SK-N-SH (cell line): ENCODE results near the gene MAGI2. TPM values are rescaled to one million over a fixed set of nuclear protein-coding genes. Genes with fewer than 3 reads are reported as not detected.

ENCODE experiments used
- CTCF ChIA-PET: fragments of 300-600, 350-600 bp; formaldehyde crosslinking; extraction: SDS; loops from one replicate; lab custom pipeline; 2021; lab: Yijun Ruan, JAX
- POLR2A ChIA-PET: fragments of 350-600 bp; sonication (Branson Sonifier 250); formaldehyde crosslinking; extraction: SDS; loops from one replicate; lab custom pipeline; 2020; ENCODE audit warnings: antibody characterized with exemption, inconsistent platforms; lab: Yijun Ruan, JAX
- DNase-seq: peaks from one replicate; pipeline ENCODE4 v3.0.0; 2012
- H2AFZ ChIP-seq: fragments of 200-600 bp; sonication (generic); 2 replicates; pipeline ENCODE4 v1.8.1; 2016; ENCODE audit warnings: antibody characterized with exemption, mild to moderate bottlenecking, low read depth
- H3F3A ChIP-seq: fragments of 200-600 bp; sonication (generic); replicated peaks from 2 replicates; pipeline ENCODE3; 2016; ENCODE audit warnings: antibody characterized with exemption, mild to moderate bottlenecking; ENCODE audit not compliant: insufficient read depth
- H3K27ac ChIP-seq, 2 experiments: fragments of 200-500 bp in 1 of 2; fragments of 200-600 bp in 1 of 2; sonication (Bioruptor generic) in 1 of 2; sonication (generic), shearing (Covaris generic) in 1 of 2; 2 replicates each; pipeline versions ENCODE4 v1.5.1 to v1.6.1; 2014 to 2016; ENCODE audit warnings: low read depth in 2 of 2, inconsistent platforms in 1 of 2, low read length in 1 of 2, mild to moderate bottlenecking in 1 of 2, mixed read lengths in 1 of 2
- H3K27me3 ChIP-seq: fragments of 200-600 bp; sonication (generic), shearing (Covaris generic); 2 replicates; pipeline ENCODE4 v1.6.1; 2016; ENCODE audit warnings: mixed run types; ENCODE audit not compliant: insufficient read depth
- H3K36me3 ChIP-seq, 2 experiments: fragments of 200-500 bp in 1 of 2; fragments of 200-600 bp in 1 of 2; sonication (Bioruptor generic) in 1 of 2; sonication (generic) in 1 of 2; replicated peaks in 1 of 2; 2 replicates each; pipeline versions ENCODE3 to v1.5.1; 2014 to 2016; ENCODE audit warnings: low read length in 1 of 2, mild to moderate bottlenecking in 1 of 2; ENCODE audit not compliant: insufficient read depth in 2 of 2, control insufficient read depth in 1 of 2
- H3K4me1 ChIP-seq, 2 experiments: fragments of 200-500 bp in 1 of 2; fragments of 200-600 bp in 1 of 2; sonication (Bioruptor generic) in 1 of 2; sonication (generic), shearing (Covaris generic) in 1 of 2; 2 replicates each; pipeline versions ENCODE4 v1.5.1 to v1.6.1; 2014 to 2016; ENCODE audit warnings: low read depth in 1 of 2, low read length in 1 of 2, mixed run types in 1 of 2; ENCODE audit not compliant: insufficient read depth in 2 of 2, control insufficient read depth in 1 of 2
- H3K4me2 ChIP-seq: fragments of 200-600 bp; sonication (generic), shearing (Covaris generic); 2 replicates; pipeline ENCODE4 v1.6.1; 2017; ENCODE audit warnings: mixed run types
- H3K4me3 ChIP-seq, 2 experiments: fragments of 200-500 bp in 1 of 2; fragments of 200-600 bp in 1 of 2; sonication (Bioruptor generic) in 1 of 2; sonication (generic), shearing (Covaris generic) in 1 of 2; 2 replicates each; pipeline versions ENCODE4 v1.5.1 to v1.8.1; 2014 to 2016; ENCODE audit warnings: low read depth in 2 of 2, inconsistent platforms in 1 of 2, low read length in 1 of 2, mild to moderate bottlenecking in 1 of 2, mixed read lengths in 1 of 2, moderate library complexity in 1 of 2
- H3K79me2 ChIP-seq: fragments of 200-600 bp; sonication (generic); 2 replicates; pipeline ENCODE4 v1.8.1; 2017; ENCODE audit warnings: mild to moderate bottlenecking; ENCODE audit not compliant: insufficient read depth
- H3K9ac ChIP-seq: fragments of 200-600 bp; sonication (generic); 2 replicates; pipeline ENCODE4 v1.6.1; 2017; ENCODE audit warnings: mixed run types
- H3K9me2 ChIP-seq: fragments of 200-600 bp; sonication (generic); 2 replicates; pipeline ENCODE4 v1.6.1; 2017; ENCODE audit warnings: mixed run types
- H3K9me3 ChIP-seq: fragments of 200-600 bp; sonication (generic); 2 replicates; pipeline ENCODE4 v1.6.1; 2017; ENCODE audit warnings: mixed run types, mild to moderate bottlenecking, moderate library complexity
- H4K20me1 ChIP-seq: fragments of 200-600 bp; sonication (generic); 2 replicates; pipeline ENCODE4 v1.6.1; 2017; ENCODE audit warnings: mild to moderate bottlenecking, mixed run types; ENCODE audit not compliant: insufficient read depth
- CHD2 ChIP-seq: fragments of 150-350 bp; IDR thresholded peaks from 2 replicates; pipeline ENCODE4 v1.6.1; 2018; ENCODE audit warnings: low read length; ENCODE audit not compliant: partially characterized antibody
- EP300 ChIP-seq, 2 experiments: IDR thresholded peaks; 2 replicates each; pipeline versions ENCODE4 v1.4.0 to v1.6.1; 2012; ENCODE audit warnings: borderline replicate concordance in 1 of 2, low read depth in 1 of 2, low read length in 1 of 2
- FOSL2 ChIP-seq: IDR thresholded peaks from 2 replicates; pipeline ENCODE4 v1.4.0; 2012; ENCODE audit warnings: low read depth, mild to moderate bottlenecking, moderate library complexity, borderline replicate concordance
- FOXJ3 ChIP-seq: sonication (generic); formaldehyde crosslinking; IDR thresholded peaks from 2 replicates; pipeline ENCODE4 v1.5.1; 2020; ENCODE audit warnings: mild to moderate bottlenecking, missing genetic modification reagents
- GATA2 ChIP-seq: sonication (generic); formaldehyde crosslinking; IDR thresholded peaks from 2 replicates; pipeline ENCODE4 v1.5.0; 2020; ENCODE audit warnings: mild to moderate bottlenecking, missing genetic modification reagents
- MEF2A ChIP-seq: IDR thresholded peaks from 2 replicates; pipeline ENCODE4 v1.4.0; 2012; ENCODE audit warnings: low read depth, borderline replicate concordance
- MXI1 ChIP-seq: IDR thresholded peaks from 2 replicates; pipeline ENCODE4 v1.6.1; 2012; ENCODE audit warnings: mild to moderate bottlenecking, low read depth, low read length, improper control_type of control experiment
- NFIC ChIP-seq: IDR thresholded peaks from 2 replicates; pipeline ENCODE4 v1.4.0; 2012; ENCODE audit warnings: borderline replicate concordance
- RAD21 ChIP-seq: IDR thresholded peaks from 2 replicates; pipeline ENCODE4 v1.6.1; 2012; ENCODE audit warnings: mild to moderate bottlenecking, low read length
- RCOR1 ChIP-seq: fragments of 150-350 bp; IDR thresholded peaks from 2 replicates; pipeline ENCODE4 v1.6.1; 2017; ENCODE audit warnings: antibody characterized with exemption, low read length
- RXRA ChIP-seq: IDR thresholded peaks from 2 replicates; pipeline ENCODE4 v1.4.0; 2012; ENCODE audit warnings: low read depth, mild to moderate bottlenecking, borderline replicate concordance
- TAF1 ChIP-seq: IDR thresholded peaks from 2 replicates; pipeline ENCODE4 v1.6.1; 2012; ENCODE audit warnings: low read depth, mild to moderate bottlenecking, low read length, moderate library complexity, borderline replicate concordance
- TCF12 ChIP-seq: IDR thresholded peaks from 2 replicates; pipeline ENCODE4 v1.4.0; 2012
- WGBS: methylation state at CpG from one replicate; pipeline ENCODE4 v1.1.6; 2017; ENCODE audit warnings: low lambda C conversion rate; 5-methylcytosine and 5-hydroxymethylcytosine counted together
- polyA plus RNA-seq, 3 experiments: library from polyadenylated mRNA; depleted of rRNA; stranded (reverse); fragments of >200 nt; gene quantifications; 2 replicates each; pipeline ENCODE4 v1.2.3, GENCODE V29; 2012
- TF ChIP-seq, protein P1 (sequence below): IDR thresholded peaks from 2 replicates; pipeline ENCODE4 v1.6.1; 2012; ENCODE audit warnings: mild to moderate bottlenecking, low read depth, low read length, moderate library complexity
- TF ChIP-seq, protein P2 (sequence below): IDR thresholded peaks from 2 replicates; pipeline ENCODE4 v1.4.0; 2012; ENCODE audit warnings: low read depth, borderline replicate concordance
- TF ChIP-seq, protein P3 (sequence below): IDR thresholded peaks from 2 replicates; pipeline ENCODE4; 2012
- TF ChIP-seq, protein P4 (sequence below): IDR thresholded peaks from 2 replicates; pipeline ENCODE4 v1.4.0; 2012; ENCODE audit warnings: low read depth

The MAGI2 gene
- polyA plus RNA-seq, 1 of the 3 experiments (the other 2 are of a cell fraction), result 1.1 TPM

DNA sequence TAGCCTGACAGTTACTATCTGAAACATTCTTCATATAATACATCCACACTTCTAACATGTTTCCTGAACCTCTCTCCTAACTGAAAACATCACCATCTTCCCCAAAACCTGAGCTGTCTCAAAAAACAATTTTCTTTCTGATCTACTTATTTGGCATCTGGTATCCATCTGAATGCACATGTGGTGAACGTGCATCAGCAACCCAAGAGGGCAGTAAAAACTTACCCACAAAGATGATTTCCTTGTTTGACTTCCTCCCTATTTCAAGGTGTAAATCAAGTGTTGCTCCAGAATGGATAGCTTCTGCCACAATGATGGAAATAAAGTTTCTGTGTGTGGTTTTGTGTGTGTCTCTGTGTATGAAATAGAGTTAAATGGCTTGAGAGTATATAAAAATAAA lies 500.4 kb downstream of the MAGI2 start:
- TF ChIP-seq, protein P1, sequence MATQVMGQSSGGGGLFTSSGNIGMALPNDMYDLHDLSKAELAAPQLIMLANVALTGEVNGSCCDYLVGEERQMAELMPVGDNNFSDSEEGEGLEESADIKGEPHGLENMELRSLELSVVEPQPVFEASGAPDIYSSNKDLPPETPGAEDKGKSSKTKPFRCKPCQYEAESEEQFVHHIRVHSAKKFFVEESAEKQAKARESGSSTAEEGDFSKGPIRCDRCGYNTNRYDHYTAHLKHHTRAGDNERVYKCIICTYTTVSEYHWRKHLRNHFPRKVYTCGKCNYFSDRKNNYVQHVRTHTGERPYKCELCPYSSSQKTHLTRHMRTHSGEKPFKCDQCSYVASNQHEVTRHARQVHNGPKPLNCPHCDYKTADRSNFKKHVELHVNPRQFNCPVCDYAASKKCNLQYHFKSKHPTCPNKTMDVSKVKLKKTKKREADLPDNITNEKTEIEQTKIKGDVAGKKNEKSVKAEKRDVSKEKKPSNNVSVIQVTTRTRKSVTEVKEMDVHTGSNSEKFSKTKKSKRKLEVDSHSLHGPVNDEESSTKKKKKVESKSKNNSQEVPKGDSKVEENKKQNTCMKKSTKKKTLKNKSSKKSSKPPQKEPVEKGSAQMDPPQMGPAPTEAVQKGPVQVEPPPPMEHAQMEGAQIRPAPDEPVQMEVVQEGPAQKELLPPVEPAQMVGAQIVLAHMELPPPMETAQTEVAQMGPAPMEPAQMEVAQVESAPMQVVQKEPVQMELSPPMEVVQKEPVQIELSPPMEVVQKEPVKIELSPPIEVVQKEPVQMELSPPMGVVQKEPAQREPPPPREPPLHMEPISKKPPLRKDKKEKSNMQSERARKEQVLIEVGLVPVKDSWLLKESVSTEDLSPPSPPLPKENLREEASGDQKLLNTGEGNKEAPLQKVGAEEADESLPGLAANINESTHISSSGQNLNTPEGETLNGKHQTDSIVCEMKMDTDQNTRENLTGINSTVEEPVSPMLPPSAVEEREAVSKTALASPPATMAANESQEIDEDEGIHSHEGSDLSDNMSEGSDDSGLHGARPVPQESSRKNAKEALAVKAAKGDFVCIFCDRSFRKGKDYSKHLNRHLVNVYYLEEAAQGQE, result no peak
- peak; percentile 70 for TF ChIP-seq TCF12
- DNase-seq, result no peak
- Histone ChIP-seq H4K20me1 (no peaks in the 10 kb centered on the region), H2AFZ (no peak overlapping the region), H3K27me3 (no peaks in the 10 kb centered on the region), H3K4me2 (no peak overlapping the region), H3K27ac (no peak overlapping the region), H3K36me3 (no peaks in the 10 kb centered on the region), H3K9me3 (no peaks in the 10 kb centered on the region), H3K9ac (no peak overlapping the region), H3K9me2 (no peaks in the 10 kb centered on the region), H3K4me1 (peaks cover 0 to 7% of the 10 kb centered on the region in 2 experiments; a peak in 2 of 4 replicates), H3K4me3 (no peak overlapping the region), H3F3A (no peaks in the 10 kb centered on the region), H3K79me2 (no peaks in the 10 kb centered on the region)
- ChIA-PET POLR2A (no interaction called here), CTCF (no interaction called here)
- 32% methylated on average over 1 of the region's 1 CpG for WGBS

DNA sequence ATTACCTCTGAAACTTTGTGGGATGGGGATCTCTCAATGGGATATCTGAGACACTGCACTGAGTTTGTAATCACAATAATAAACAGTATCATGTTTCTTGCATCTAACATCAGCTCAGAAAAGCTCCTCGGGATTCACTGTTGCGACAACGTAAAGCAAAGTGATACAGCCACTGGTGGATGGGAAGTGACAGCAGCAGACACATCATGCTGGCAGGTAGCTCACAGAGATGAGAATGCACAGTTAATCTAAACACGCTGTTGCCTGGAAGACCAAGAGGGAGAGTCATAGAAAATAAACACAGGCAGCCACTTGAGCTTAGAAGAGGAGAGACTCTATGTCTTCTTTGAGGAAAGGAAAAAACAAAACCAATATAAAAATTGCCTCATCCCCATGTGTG lies 513.8 kb downstream of the MAGI2 start:
- POLR2A ChIA-PET, result no interaction called here
- Histone ChIP-seq H3K27ac (no peak overlapping the region), H3K36me3 (no peaks in the 10 kb centered on the region), H3K4me3 (no peak overlapping the region), H3K79me2 (no peaks in the 10 kb centered on the region), H3K27me3 (no peaks in the 10 kb centered on the region), H3F3A (no peaks in the 10 kb centered on the region), H3K4me2 (no peak overlapping the region), H2AFZ (no peak overlapping the region), H3K4me1 (no peaks in the 10 kb centered on the region; a peak in 1 of 4 replicates), H4K20me1 (no peaks in the 10 kb centered on the region), H3K9me3 (no peaks in the 10 kb centered on the region), H3K9me2 (no peaks in the 10 kb centered on the region), H3K9ac (no peak overlapping the region)
- DNase-seq, result no peak
- CTCF ChIA-PET, result interaction anchor here (0.6 to 1.0 kb wide), 2 partner anchors 237 to 609 kb away, joined by 3 read pairs; no protein-coding TSS in a partner anchor
- WGBS, result 73% methylated on average over 4 of the region's 4 CpGs
- no peak for TF ChIP-seq RAD21
- TF ChIP-seq RXRA, result no peak
- TF ChIP-seq FOSL2, result no peak
- no peak for TF ChIP-seq MEF2A
- TF ChIP-seq, protein P2, sequence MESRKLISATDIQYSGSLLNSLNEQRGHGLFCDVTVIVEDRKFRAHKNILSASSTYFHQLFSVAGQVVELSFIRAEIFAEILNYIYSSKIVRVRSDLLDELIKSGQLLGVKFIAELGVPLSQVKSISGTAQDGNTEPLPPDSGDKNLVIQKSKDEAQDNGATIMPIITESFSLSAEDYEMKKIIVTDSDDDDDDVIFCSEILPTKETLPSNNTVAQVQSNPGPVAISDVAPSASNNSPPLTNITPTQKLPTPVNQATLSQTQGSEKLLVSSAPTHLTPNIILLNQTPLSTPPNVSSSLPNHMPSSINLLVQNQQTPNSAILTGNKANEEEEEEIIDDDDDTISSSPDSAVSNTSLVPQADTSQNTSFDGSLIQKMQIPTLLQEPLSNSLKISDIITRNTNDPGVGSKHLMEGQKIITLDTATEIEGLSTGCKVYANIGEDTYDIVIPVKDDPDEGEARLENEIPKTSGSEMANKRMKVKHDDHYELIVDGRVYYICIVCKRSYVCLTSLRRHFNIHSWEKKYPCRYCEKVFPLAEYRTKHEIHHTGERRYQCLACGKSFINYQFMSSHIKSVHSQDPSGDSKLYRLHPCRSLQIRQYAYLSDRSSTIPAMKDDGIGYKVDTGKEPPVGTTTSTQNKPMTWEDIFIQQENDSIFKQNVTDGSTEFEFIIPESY, result no peak
- TF ChIP-seq MXI1, result no peak
- no peak for TF ChIP-seq TAF1
- no peak for TF ChIP-seq NFIC
- TF ChIP-seq FOXJ3 (CRISPR knock-in tag), result no peak
- TF ChIP-seq EP300 (IDR thresholded peaks at IDR 0.05; ENCODE audit: borderline replicate concordance in 1 of 2, low read depth in 1 of 2, low read length in 1 of 2), result no peak
- TF ChIP-seq, protein P1, result no peak
- TF ChIP-seq GATA2 (CRISPR knock-in tag), result no peak
- no peak for TF ChIP-seq CHD2
- TF ChIP-seq, protein P3, sequence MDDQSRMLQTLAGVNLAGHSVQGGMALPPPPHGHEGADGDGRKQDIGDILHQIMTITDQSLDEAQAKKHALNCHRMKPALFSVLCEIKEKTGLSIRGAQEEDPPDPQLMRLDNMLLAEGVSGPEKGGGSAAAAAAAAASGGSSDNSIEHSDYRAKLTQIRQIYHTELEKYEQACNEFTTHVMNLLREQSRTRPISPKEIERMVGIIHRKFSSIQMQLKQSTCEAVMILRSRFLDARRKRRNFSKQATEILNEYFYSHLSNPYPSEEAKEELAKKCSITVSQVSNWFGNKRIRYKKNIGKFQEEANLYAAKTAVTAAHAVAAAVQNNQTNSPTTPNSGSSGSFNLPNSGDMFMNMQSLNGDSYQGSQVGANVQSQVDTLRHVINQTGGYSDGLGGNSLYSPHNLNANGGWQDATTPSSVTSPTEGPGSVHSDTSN, result no peak
- TF ChIP-seq, protein P4, sequence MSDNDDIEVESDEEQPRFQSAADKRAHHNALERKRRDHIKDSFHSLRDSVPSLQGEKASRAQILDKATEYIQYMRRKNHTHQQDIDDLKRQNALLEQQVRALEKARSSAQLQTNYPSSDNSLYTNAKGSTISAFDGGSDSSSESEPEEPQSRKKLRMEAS, result no peak
- TF ChIP-seq RCOR1, result no peak
